T-helper 2 cell treated with Interferon-gamma antibody and Interleukin-4, amounts not matched to agents 100 ng/mL and 5 ng/mL, for 36 hours (primary cell): ENCODE data around the gene FAHD2A. TPM values are rescaled to one million over a fixed set of nuclear protein-coding genes. Genes with fewer than 3 reads are reported as not detected.
"Not testable (repeated sequence)": the region's sequence is repeated elsewhere in the genome, so short reads cannot be mapped to it uniquely, and the experiment has no call there.

Experiments
- intact Hi-C: fragments of 100-400 bp; cut with micrococcal nuclease; formaldehyde crosslinking; loops from one replicate; pipeline ENCODE4 v1.15.1; 2023
- total RNA-seq: library from RNA; stranded (reverse); gene quantifications from 2 replicates; pipeline ENCODE4 v1.2.3, GENCODE V29; 2022

Gene FAHD2A
- total RNA-seq, 1 donor from 2014 or later, result 27.0 TPM

GRCh38 chr2:95433373-95433772 is 30.9 kb downstream of the FAHD2A start:
- intact Hi-C loops, result not testable (repeated sequence)

DNA sequence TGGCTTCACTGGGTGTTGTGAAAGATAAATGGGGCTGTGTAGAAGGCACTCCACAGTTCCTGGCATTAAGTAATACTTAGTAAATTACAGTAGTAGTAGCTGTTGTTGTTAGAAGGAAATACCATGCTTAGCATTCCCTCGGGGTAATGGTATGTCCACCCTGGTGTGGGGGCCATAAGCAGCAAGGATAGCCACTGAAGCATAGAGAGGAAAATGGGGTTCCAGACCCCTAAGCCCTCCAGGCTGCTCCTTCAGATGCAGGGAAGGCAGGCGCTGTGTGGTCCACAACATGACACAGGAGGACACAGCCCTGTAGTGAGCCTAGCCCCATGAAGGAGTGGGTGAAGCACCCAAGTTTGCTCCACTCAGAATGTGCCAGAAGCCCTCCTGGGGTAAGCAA is 31.5 kb downstream of the FAHD2A start:
- intact Hi-C loops, result not testable (repeated sequence)

DNA sequence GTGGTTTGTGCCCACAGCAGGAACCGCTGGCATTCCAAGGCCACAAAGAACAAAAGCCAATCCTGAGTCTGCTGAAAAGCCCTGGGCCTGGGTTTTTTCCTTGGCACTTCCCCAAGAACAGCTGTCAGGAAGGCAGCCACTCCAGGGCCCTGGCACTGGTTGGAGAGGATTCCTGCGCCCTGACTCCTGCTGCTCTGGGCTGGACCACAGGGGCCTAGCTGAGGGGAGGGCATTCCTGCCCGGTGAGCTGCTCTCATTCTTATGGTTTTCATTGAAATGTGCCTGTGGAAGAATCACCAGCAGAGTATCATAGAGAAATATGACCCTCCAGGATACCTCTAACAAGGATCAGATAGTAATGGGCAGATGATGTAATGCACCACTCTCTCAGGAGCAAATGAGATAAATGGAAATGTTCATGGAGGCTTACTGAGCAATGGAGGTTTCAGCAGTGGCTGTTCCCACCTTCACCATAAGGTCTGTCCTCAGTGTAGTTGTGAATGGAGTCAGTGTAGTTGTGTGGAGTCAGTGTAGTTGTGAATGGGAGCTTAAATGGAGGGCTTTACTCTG is 32.1 kb downstream of the FAHD2A start:
- intact Hi-C loops, result not testable (repeated sequence)

DNA sequence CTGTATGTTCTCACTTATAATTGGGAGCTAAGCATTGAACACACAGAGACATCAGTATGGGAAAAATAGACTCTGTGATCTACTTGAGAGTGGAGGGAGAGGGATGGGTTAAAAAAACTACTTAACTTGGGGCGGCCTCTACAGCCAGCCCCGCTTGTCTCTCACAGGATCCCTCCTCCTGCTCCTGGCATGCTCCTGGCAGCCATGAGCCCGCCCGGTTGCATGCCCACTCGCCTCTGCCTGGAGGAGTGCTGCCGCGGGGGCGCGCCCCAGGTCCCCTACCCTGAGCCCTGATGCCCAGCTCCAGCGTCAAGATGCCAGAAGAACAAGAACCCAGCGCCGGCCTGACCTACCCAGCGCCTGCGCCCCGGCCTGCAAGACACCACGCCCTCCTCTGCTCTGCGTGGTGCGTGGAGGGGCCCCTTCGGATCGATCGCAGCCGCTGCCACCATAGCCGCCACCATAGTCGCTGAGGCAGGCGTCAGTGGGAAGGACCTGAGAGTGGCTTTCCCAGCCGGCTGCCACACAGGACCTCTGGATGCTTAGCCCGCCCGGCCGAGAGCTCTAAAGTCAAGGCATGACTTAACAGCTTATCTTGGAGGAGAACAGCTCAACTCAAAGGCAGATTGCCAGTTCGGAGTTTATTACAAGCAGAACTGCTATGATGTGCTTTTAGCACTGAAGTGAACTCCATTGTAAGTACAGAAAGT is 32.8 kb downstream of the FAHD2A start:
- intact Hi-C loops, result not testable (repeated sequence)

DNA sequence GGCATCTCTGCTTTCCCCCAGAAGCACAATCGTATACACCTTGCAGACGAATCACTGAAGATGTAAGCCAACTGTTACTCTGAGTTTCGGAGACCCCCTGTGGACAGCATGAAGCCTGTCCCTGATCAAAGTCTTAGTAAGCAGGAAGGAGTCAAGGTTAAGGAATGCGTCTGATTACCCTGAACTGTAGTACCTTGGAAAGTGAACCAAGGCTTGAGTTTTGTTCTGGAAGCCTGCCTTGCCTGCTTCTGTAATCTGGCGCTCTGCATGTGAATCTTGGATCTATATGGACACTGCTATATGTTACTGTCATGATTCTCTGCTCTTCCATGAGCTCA is 33.3 kb downstream of the FAHD2A start:
- intact Hi-C loops, result not testable (repeated sequence)

DNA sequence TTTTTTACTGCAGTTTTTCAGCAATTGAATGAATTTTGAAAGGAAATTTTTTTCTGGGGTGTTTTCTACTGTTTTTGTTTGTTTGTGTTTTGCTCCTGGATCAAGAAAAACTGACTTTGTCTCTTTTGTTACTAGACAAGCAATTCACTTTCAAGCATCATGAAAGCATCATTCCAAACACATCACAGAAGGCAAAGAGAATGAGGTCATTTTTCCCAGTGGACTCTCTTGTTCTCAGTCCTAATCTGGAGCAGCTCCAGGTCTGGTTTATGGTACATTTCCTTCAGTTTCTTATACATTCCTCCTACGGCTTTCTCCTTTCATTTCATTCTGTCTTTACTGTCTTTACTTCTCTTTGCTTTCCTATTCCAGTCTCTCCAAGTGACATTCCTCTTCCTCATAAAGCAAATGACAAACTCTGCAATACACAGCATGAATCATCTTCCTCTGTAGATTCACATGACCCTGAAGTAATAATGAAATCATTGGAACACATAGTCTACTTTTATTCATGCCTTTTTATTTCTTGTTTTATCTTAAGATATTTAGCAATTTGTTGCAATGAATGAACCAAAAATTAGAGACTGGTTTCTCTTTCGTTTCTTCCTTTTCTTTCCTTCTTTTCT is 40.1 kb downstream of the FAHD2A start:
- intact Hi-C loops, result not testable (repeated sequence)

DNA sequence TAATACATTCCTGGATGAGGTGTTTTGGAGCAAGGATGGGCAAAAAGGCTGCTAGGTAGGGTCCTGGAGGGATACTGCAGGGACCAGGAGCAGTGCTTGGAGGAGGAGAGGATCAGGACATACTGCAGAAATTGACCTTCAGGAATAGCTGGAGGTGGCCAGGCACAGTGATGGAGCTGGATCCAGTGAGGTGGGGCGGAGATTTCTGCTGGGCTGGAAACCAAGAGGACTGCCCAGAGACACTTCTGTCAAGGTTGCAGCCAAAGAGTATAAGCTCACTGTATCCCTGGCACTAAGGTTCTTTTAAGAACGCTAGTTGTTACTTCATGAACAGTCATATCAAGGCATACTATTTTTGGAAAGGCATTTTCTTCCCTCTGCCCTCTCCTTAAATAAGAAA is 42.8 kb downstream of the FAHD2A start:
- intact Hi-C loops, result not testable (repeated sequence)

DNA sequence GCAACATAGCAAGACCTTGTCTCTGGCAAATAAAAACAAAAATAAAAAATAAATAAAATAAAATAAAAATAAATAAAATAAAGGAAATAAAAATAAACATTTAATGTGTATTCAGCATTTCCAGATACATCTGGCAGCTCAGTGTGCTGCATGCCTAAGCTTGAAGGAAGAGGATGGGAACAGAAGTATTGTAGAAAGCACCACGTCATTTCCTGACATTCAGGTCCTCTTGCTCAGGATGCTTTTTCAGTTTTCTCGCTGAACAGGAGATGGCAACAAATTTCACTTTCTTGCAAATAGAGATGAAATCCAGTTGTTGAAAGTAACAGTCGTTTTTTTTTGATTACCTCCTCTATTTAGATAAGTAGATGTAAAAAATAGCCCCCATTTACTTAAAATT is 60.8 kb downstream of the FAHD2A start:
- intact Hi-C loops, result not testable (repeated sequence)

Other genes starting within 250 kb of the FAHD2A start
- gene ZNF514, start 242.9 kb upstream of the FAHD2A start, total RNA-seq, result 8.7 and 10.1 TPM in 2 replicates
- gene ZNF2, start 236.9 kb upstream of the FAHD2A start, total RNA-seq, result 3.5 and 3.6 TPM in 2 replicates
- gene ZNF892, start 195.2 kb upstream of the FAHD2A start, total RNA-seq, result 4.0 and 4.1 TPM in 2 replicates
- gene PROM2, start 128.3 kb upstream of the FAHD2A start, total RNA-seq, result 0.34 and 0.48 TPM in 2 replicates
- not detected in 2 replicates for gene KCNIP3, start 105.4 kb upstream of the FAHD2A start, total RNA-seq
- gene TRIM43B, start 82.0 kb downstream of the FAHD2A start, total RNA-seq, result not detected in 2 replicates
- gene TRIM43, start 189.3 kb downstream of the FAHD2A start, total RNA-seq, result 0.59 and 0.73 TPM in 2 replicates